Colonic mucosa (tissue), 4 donors: ENCODE measurements around the gene SPARC. TPM values are rescaled to one million over a fixed set of nuclear protein-coding genes. Genes with fewer than 3 reads are reported as not detected.
A peak's percentile ranks its signal among the peaks of the same experiment; 100 is the strongest.
"Not testable (repeated sequence)": the region's sequence is repeated elsewhere in the genome, so short reads cannot be mapped to it uniquely, and the experiment has no call there.

Experiments
- DNase-seq: peaks from one replicate; pipeline ENCODE4 v3.0.0-alpha.2; 2020
- H3K27ac ChIP-seq: fragments of 200-600 bp; one replicate; pipeline ENCODE4 v1.8.0; 2021
- H3K27me3 ChIP-seq: fragments of 200-600 bp; one replicate; pipeline ENCODE4 v1.8.0; 2021
- H3K36me3 ChIP-seq: fragments of 200-600 bp; one replicate; pipeline ENCODE4 v1.8.0; 2021
- H3K4me1 ChIP-seq: fragments of 200-600 bp; one replicate; pipeline ENCODE4 v1.8.0; 2021; ENCODE audit warnings: mild to moderate bottlenecking
- H3K4me3 ChIP-seq: fragments of 200-600 bp; one replicate; pipeline ENCODE4 v1.8.0; 2021
- H3K9ac ChIP-seq, 2 donors: one replicate each; pipeline ENCODE4 v1.7.0; 2013; ENCODE audit warnings: control low read depth in 2 of 2, low read depth in 2 of 2, low read length in 2 of 2
- H3K9me3 ChIP-seq: fragments of 200-600 bp; one replicate; pipeline ENCODE4 v1.8.0; 2021
- intact Hi-C: fragments of 100-400 bp; cut with DNase I; formaldehyde crosslinking; loops from one replicate; pipeline ENCODE4 v1.14.1; 2022
- total RNA-seq, 2 donors: library from RNA; stranded (reverse); fragmentation: NEBNext Ultra II Directional in 1 of 2; extraction: Animal tissue kit (Norgen Biotek cat#: 25700) in 1 of 2; gene quantifications; one replicate each; pipeline ENCODE4 v1.2.1, GENCODE V29; 2021
- TF ChIP-seq, protein P1 (sequence below): fragments of 200-600 bp; IDR thresholded peaks from one replicate; pipeline ENCODE4 v1.8.0; 2022; ENCODE audit warnings: antibody characterized with exemption, mild to moderate bottlenecking
- donor health status: healthy.
- donor health status: DM: no; HTN: no; CAD: no.
- donor health status: DM: no; HTN: no; CAD: no.

SPARC gene
- total RNA-seq, 2 donors from 2014 or later: 107 to 258 TPM

DNA sequence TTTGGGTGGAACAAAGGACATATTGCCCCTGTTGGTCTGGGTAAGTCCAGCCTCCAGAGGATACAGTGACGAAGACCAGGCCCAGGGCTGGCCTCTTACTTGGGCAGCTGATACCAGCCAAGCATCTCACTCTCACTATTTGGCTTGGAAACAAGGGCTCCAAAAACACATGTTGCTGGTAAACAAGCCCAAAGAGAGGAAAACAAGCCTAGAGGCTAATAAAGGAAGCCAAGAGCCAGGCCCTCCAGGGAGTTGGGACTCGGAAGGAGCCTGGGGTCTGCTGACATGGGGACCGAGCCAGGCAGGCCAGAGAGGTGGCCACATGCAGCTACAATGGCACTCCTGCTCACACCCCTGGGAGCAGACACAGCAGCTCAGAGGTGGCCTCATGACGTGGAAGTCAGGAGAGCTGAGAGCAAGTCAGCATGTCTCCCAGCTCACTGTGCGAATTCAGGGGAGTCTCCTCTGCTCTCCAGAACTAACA is 5.7 kb downstream of the SPARC start:
- Histone ChIP-seq H3K9me3 (no peaks in the 10 kb centered on the region), H3K36me3 (no peaks in the 10 kb centered on the region), H3K4me1 (no peaks in the 10 kb centered on the region), H3K27me3 (no peaks in the 10 kb centered on the region), H3K4me3 (no peak overlapping the region), H3K9ac (peak overlapping the region in 1 of 2 donors; percentile 4), H3K27ac (peak overlapping the region; percentile 24)
- TF ChIP-seq, protein P1, sequence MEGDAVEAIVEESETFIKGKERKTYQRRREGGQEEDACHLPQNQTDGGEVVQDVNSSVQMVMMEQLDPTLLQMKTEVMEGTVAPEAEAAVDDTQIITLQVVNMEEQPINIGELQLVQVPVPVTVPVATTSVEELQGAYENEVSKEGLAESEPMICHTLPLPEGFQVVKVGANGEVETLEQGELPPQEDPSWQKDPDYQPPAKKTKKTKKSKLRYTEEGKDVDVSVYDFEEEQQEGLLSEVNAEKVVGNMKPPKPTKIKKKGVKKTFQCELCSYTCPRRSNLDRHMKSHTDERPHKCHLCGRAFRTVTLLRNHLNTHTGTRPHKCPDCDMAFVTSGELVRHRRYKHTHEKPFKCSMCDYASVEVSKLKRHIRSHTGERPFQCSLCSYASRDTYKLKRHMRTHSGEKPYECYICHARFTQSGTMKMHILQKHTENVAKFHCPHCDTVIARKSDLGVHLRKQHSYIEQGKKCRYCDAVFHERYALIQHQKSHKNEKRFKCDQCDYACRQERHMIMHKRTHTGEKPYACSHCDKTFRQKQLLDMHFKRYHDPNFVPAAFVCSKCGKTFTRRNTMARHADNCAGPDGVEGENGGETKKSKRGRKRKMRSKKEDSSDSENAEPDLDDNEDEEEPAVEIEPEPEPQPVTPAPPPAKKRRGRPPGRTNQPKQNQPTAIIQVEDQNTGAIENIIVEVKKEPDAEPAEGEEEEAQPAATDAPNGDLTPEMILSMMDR: no peak
- intact Hi-C loops: no loop called here
- no peak for DNase-seq

- H3K4me1 ChIP-seq, intact Hi-C loops, H3K27me3 ChIP-seq, H3K4me3 ChIP-seq, H3K9me3 ChIP-seq, H3K9ac ChIP-seq, DNase-seq, H3K36me3 ChIP-seq: not testable (repeated sequence)
- peak overlapping the region; percentile 39 for H3K27ac ChIP-seq
Observed at GRCh38 chr5:151680156-151680505, 6.6 kb downstream of the SPARC start.

DNA sequence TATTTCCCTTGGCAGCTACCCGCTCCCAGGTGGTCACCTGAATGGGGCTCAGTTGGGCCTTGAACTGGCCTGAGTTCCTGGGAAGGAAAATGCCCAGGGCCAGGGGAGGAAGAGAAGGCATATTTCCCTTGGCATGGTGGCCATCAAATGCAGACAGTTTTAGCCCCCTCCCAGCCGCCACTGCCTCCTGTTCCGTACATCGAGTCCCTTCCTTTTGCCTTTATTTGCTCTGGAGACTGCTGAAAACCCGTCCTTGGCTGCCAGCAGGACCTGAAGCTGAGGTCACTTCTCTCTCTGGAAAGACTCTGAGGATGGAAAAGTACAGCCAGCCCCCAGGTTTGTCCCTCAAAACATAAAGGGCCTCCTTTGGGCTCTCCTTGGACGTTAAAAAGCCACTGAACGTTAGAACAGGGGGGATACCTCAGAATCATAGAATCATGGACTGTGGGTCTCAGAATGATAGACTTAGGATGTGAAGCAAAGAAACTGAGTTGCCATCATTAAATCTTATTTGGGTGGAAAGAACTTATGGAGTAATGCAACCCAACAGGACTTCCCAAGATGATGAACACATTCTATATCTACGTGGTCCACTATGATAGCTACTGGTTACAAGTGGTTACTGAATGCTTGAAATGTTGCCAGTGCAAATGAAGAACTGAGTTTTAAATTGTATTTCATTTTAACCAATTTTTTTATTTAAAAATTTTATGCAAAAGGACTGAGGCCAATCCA is 7.1 kb downstream of the SPARC start:
- TF ChIP-seq, protein P1: no peak
- no peak overlapping the region for H3K9ac ChIP-seq
- no peaks in the 10 kb centered on the region for H3K36me3 ChIP-seq
- intact Hi-C loops: no loop called here
- H3K9me3 ChIP-seq: no peaks in the 10 kb centered on the region
- H3K27ac ChIP-seq: peak overlapping the region; percentile 39
- no peaks in the 10 kb centered on the region for H3K4me1 ChIP-seq
- no peak for DNase-seq
- no peak overlapping the region for H3K4me3 ChIP-seq
- no peaks in the 10 kb centered on the region for H3K27me3 ChIP-seq

GRCh38 chr5:151678713-151679112 is 8.0 kb downstream of the SPARC start:
- H3K4me3 ChIP-seq: no peak overlapping the region
- H3K27me3 ChIP-seq: no peaks in the 10 kb centered on the region
- DNase-seq: no peak
- no peaks in the 10 kb centered on the region for H3K9me3 ChIP-seq
- peak overlapping the region in 1 of 2 donors; percentile 29 for H3K9ac ChIP-seq
- H3K27ac ChIP-seq: peak overlapping the region; percentile 39
- intact Hi-C loops: no loop called here
- TF ChIP-seq, protein P1: no peak
- no peaks in the 10 kb centered on the region for H3K4me1 ChIP-seq
- no peaks in the 10 kb centered on the region for H3K36me3 ChIP-seq

DNA sequence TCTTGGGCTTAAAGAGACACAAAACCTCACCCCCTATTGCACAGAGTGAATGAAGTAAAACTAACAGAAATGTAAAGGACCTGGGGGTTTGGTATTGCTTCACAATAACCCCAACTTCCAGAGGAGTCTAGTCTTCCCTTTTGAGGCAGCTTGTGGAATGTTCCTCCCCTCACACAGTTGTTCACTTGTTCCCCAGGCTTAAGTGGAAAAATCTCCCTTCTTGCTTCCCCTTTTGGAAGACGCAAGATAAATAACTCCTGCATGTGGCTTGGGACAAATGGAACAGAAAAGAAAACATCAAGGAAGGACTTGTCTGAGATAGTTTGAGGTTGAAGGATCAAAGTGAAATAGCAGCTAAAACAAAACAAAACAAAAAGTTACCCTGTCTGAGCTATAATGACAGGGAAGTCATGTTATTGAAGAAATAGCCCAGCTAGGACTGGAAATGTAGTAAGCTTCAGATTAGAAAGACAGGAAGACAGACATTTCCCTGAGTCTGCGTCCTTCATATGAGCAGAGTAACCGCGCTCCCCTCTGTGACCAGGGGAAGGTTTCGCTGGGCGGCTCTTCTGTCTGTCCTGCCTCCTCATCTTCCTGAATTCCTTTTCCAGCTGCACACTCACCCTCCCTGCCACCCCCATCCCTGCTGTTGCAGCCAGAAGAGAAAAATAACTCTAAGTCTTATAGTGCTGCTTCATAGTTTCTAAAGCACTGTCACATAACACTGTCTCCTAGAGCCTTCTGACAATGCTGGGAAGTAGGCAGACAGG is 8.8 kb downstream of the SPARC start:
- Histone ChIP-seq H3K27me3 (no peaks in the 10 kb centered on the region), H3K9me3 (no peaks in the 10 kb centered on the region), H3K36me3 (no peaks in the 10 kb centered on the region), H3K27ac (peak overlapping the region; percentile 48), H3K9ac (no peak overlapping the region), H3K4me1 (no peaks in the 10 kb centered on the region), H3K4me3 (no peak overlapping the region)
- intact Hi-C loops: no loop called here
- DNase-seq: no peak
- TF ChIP-seq, protein P1: no peak

DNA sequence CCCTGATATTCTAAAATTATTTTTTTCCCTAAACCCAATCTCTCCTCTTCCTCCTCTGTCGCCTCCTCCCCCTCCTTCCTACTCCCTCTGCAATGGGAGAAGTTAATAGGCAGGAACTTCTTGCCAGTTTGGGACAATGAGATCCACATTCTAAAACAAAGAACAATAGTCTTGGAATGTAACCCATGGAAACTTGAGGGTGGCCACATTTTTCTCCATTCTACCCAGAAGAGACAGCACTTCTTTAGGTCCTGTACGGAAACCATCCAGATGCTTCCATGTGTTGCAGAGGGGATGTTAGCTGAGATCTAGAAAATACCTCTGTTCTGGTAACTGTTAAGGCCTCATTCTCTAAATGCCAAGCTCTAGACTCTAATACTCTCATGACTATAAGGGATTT is 10.0 kb downstream of the SPARC start:
- no peak overlapping the region for H3K9ac ChIP-seq
- TF ChIP-seq, protein P1: no peak
- no peaks in the 10 kb centered on the region for H3K36me3 ChIP-seq
- no peaks in the 10 kb centered on the region for H3K27me3 ChIP-seq
- no peak overlapping the region for H3K4me3 ChIP-seq
- no peaks in the 10 kb centered on the region for H3K9me3 ChIP-seq
- H3K4me1 ChIP-seq: no peaks in the 10 kb centered on the region
- DNase-seq: no peak
- intact Hi-C loops: no loop called here
- peak overlapping the region; percentile 48 for H3K27ac ChIP-seq
